OCI-LY3 (cell line): ENCODE measurements around the gene CLMN.
"Not testable (repeated sequence)": the region's sequence is repeated elsewhere in the genome, so short reads cannot be mapped to it uniquely, and the experiment has no call there.

Experiments used
- H2AFZ ChIP-seq: fragments of 200-600, 300-600 bp; shearing (Covaris generic); 2 replicates; pipeline ENCODE4 v1.6.0; 2014; ENCODE audit warnings: antibody characterized with exemption, low read depth, low read length
- H3K27ac ChIP-seq: fragments of 200-600, 300-600 bp; sonication (generic); 2 replicates; pipeline ENCODE4 v1.5.1; 2014; ENCODE audit warnings: mild to moderate bottlenecking, low read length, moderate library complexity, mixed read lengths
- H3K27me3 ChIP-seq: fragments of 200-600, 300-600 bp; sonication (generic); 2 replicates; pipeline ENCODE4 v1.6.1; 2014; ENCODE audit warnings: low read depth, low read length, mixed read lengths
- H3K36me3 ChIP-seq: fragments of 200-600, 300-600 bp; sonication (generic); replicated peaks from 2 replicates; pipeline ENCODE3; 2014; ENCODE audit warnings: low read depth, low read length, mixed read lengths
- H3K4me1 ChIP-seq: fragments of 300-600, 200-600 bp; sonication (generic); 2 replicates; pipeline ENCODE4 v1.6.1; 2014; ENCODE audit warnings: low read length, mixed read lengths
- H3K4me2 ChIP-seq: fragments of 200-600, 300-600 bp; sonication (generic); 2 replicates; pipeline ENCODE4 v1.6.1; 2014; ENCODE audit warnings: low read length, mixed read lengths
- H3K4me3 ChIP-seq: fragments of 300-600, 200-600 bp; sonication (generic); 2 replicates; pipeline ENCODE4 v1.5.1; 2014; ENCODE audit warnings: antibody characterized with exemption, mild to moderate bottlenecking, low read length, moderate library complexity
- H3K79me2 ChIP-seq: fragments of 300-600, 200-600 bp; shearing (Covaris generic); 2 replicates; pipeline ENCODE4 v1.6.1; 2014; ENCODE audit warnings: mild to moderate bottlenecking, low read length, mixed read lengths
- H3K9ac ChIP-seq: fragments of 300-600, 200-600 bp; shearing (Covaris generic); 2 replicates; pipeline ENCODE4 v1.6.0; 2014; ENCODE audit warnings: mild to moderate bottlenecking, low read length, moderate library complexity
- H3K9me3 ChIP-seq: fragments of 200-600, 300-600 bp; shearing (Covaris generic); 2 replicates; pipeline ENCODE4 v1.6.1; 2014; ENCODE audit warnings: low read length, mixed read lengths; ENCODE audit not compliant: insufficient read depth
- H4K20me1 ChIP-seq: fragments of 200-600, 300-600 bp; sonication (generic); 2 replicates; pipeline ENCODE4 v1.6.1; 2016; ENCODE audit warnings: low read length, mixed read lengths; ENCODE audit not compliant: insufficient read depth
- CTCF ChIP-seq: fragments of 200-600, 300-600 bp; sonication (generic); IDR thresholded peaks from 2 replicates; pipeline ENCODE4 v1.5.1; 2014; ENCODE audit warnings: antibody characterized with exemption, low read length, low read depth
- EZH2phosphoT487 ChIP-seq: fragments of 200-600 bp; shearing (Covaris generic); IDR thresholded peaks from 2 replicates; pipeline ENCODE4 v1.6.1; 2018; ENCODE audit warnings: antibody characterized with exemption, mixed run types, low read depth

The CLMN gene

DNA sequence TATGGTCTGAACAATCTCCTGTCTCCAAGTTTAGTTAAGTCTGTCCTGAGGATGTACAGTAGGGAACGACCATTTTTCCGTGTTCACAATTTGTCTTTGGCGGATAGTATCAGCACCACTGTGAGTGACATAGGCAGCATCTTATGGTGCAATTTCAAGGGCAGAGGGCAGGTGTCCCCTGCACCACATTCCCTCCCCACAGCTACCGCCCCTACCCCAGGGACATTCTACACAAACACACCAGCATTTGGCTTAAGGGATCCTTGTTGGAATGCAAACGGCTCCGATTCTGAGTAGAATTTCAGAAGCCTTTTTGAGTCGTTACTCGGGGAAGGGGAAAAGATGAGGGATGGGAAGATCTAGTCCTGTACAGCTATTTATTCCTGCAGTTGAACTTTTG is 137.3 kb downstream of the CLMN start:
- Histone ChIP-seq H3K27ac (no peak overlapping the region), H3K79me2 (no peaks in the 10 kb centered on the region), H2AFZ (no peak overlapping the region), H3K9ac (no peak overlapping the region), H3K27me3 (0 out of 2 replicates have a peak, but pooled peaks cover 7% of the 10 kb centered on the region), H4K20me1 (no peaks in the 10 kb centered on the region), H3K36me3 (no peaks in the 10 kb centered on the region), H3K4me3 (no peak overlapping the region), H3K9me3 (no peaks in the 10 kb centered on the region), H3K4me2 (no peak overlapping the region), H3K4me1 (no peaks in the 10 kb centered on the region)
- no peak for TF ChIP-seq EZH2phosphoT487
- no peak for TF ChIP-seq CTCF

GRCh38 chr14:95180966-95181741 is 138.6 kb downstream of the CLMN start:
- Histone ChIP-seq H3K9me3 (no peaks in the 10 kb centered on the region), H3K4me3 (no peak overlapping the region), H4K20me1 (no peaks in the 10 kb centered on the region), H3K27me3 (0 out of 2 replicates have a peak, but pooled peaks cover 5% of the 10 kb centered on the region), H3K9ac (no peak overlapping the region), H3K36me3 (no peaks in the 10 kb centered on the region), H3K27ac (no peak overlapping the region), H3K79me2 (no peaks in the 10 kb centered on the region), H3K4me1 (no peaks in the 10 kb centered on the region), H2AFZ (no peak overlapping the region), H3K4me2 (no peak overlapping the region)
- TF ChIP-seq CTCF (no peak), EZH2phosphoT487 (no peak)

GRCh38 chr14:95175670-95176069 is 144.0 kb downstream of the CLMN start:
- not testable (repeated sequence) for H2AFZ ChIP-seq, H3K9me3 ChIP-seq, H3K4me1 ChIP-seq, H3K27me3 ChIP-seq, H3K27ac ChIP-seq, H3K4me3 ChIP-seq, H3K9ac ChIP-seq, H3K4me2 ChIP-seq, H3K79me2 ChIP-seq, H3K36me3 ChIP-seq, H4K20me1 ChIP-seq

- Histone ChIP-seq H3K9me3 (no peaks in the 10 kb centered on the region), H3K4me2 (no peak overlapping the region), H3K27ac (no peak overlapping the region), H3K4me3 (no peak overlapping the region), H3K79me2 (no peaks in the 10 kb centered on the region), H3K9ac (no peak overlapping the region), H4K20me1 (no peaks in the 10 kb centered on the region), H3K36me3 (no peaks in the 10 kb centered on the region), H3K27me3 (no peaks in the 10 kb centered on the region), H2AFZ (no peak overlapping the region), H3K4me1 (no peaks in the 10 kb centered on the region)
- TF ChIP-seq CTCF (peak; percentile 45), EZH2phosphoT487 (no peak)
These were observed 145.4 kb downstream of the CLMN start for GRCh38 chr14:95174184-95174792.
